Caco-2 (cell line): ENCODE measurements around the gene KRT2. TPM values are rescaled to one million over a fixed set of nuclear protein-coding genes. Genes with fewer than 3 reads are reported as not detected.

Experiments used
- BruUV-seq: library from RNA; stranded (reverse); fragments of 400-500 nt; replicated peaks from 2 replicates; lab custom pipeline; 2021; lab: Mats Ljungman, UMichigan
- CTCF ChIA-PET: fragments of 300-600 bp; sonication (Branson Sonifier 250); formaldehyde crosslinking; loops from one replicate; lab custom pipeline; 2022; ENCODE audit warnings: antibody characterized with exemption; lab: Charles Lee
- POLR2A ChIA-PET: fragments of 300-600 bp; sonication (Branson Sonifier 250); formaldehyde crosslinking; loops from one replicate; lab custom pipeline; 2022; ENCODE audit warnings: antibody characterized with exemption; lab: Charles Lee
- DNase-seq, 2 experiments: peaks; one replicate each; pipeline versions ENCODE4 v3.0.0 to v3.0.0-alpha.2; 2020 to 2022
- H3K27me3 ChIP-seq: replicated peaks from 2 replicates; pipeline ENCODE4 v1.6.0; 2011; ENCODE audit warnings: low read length; ENCODE audit not compliant: control insufficient read depth, insufficient read depth
- H3K36me3 ChIP-seq: 2 replicates; pipeline ENCODE4 v1.5.1; 2011; ENCODE audit warnings: low read length; ENCODE audit not compliant: control insufficient read depth, insufficient read depth
- H3K4me1 ChIP-seq: fragments of 250-450 bp; sonication (Bioruptor Pico); 2 replicates; pipeline ENCODE4 v1.5.1; 2020; ENCODE audit warnings: mild to moderate bottlenecking
- H3K4me3 ChIP-seq: 2 replicates; pipeline ENCODE4 v1.5.1; 2011; ENCODE audit warnings: low read depth, mild to moderate bottlenecking, control low read depth, low read length
- H3K9me3 ChIP-seq: fragments of 250-450 bp; sonication (Bioruptor Pico); 2 replicates; pipeline ENCODE4 v1.5.1; 2020; ENCODE audit warnings: mild to moderate bottlenecking, moderate library complexity
- H3K27ac Mint-ChIP-seq: one replicate; pipeline ENCODE4 v1.8.0; 2022; ENCODE audit warnings: mixed read lengths; ENCODE audit not compliant: unreplicated experiment
- H3K27me3 Mint-ChIP-seq: one replicate; pipeline ENCODE4 v1.8.0; 2022; ENCODE audit warnings: mixed read lengths; ENCODE audit not compliant: insufficient read depth, unreplicated experiment
- H3K36me3 Mint-ChIP-seq: one replicate; pipeline ENCODE4 v1.8.0; 2022; ENCODE audit warnings: mild to moderate bottlenecking, mixed read lengths; ENCODE audit not compliant: insufficient read depth, unreplicated experiment
- H3K4me1 Mint-ChIP-seq: one replicate; pipeline ENCODE4 v1.8.0; 2022; ENCODE audit warnings: low read depth, mixed read lengths; ENCODE audit not compliant: unreplicated experiment
- H3K4me3 Mint-ChIP-seq: one replicate; pipeline ENCODE4 v1.8.0; 2022; ENCODE audit warnings: mild to moderate bottlenecking, moderate library complexity, mixed read lengths; ENCODE audit not compliant: unreplicated experiment
- H3K9me3 Mint-ChIP-seq: one replicate; pipeline ENCODE4 v1.8.0; 2022; ENCODE audit warnings: mixed read lengths; ENCODE audit not compliant: unreplicated experiment
- intact Hi-C: fragments of 100-400 bp; cut with micrococcal nuclease; formaldehyde crosslinking; loops from one replicate; pipeline ENCODE4 v1.10.0; 2022; ENCODE audit not compliant: unreplicated experiment
- total RNA-seq: library from RNA; stranded (reverse); gene quantifications from 2 replicates; pipeline ENCODE4 v1.2.3, GENCODE V29; 2022
- TF ChIP-seq, protein P1 (sequence below), 2 experiments: fragments of 200-600 bp in 1 of 2; IDR thresholded peaks; 1 replicate in 1 of 2; 2 replicates in 1 of 2; pipeline versions ENCODE4 v1.5.1 to v1.8.0; 2011 to 2022; ENCODE audit warnings: antibody characterized with exemption in 1 of 2, control low read depth in 1 of 2, inconsistent platforms in 1 of 2, low read depth in 1 of 2, low read length in 1 of 2, mild to moderate bottlenecking in 1 of 2, moderate library complexity in 1 of 2; ENCODE audit not compliant: insufficient read depth in 1 of 2, severe bottlenecking in 1 of 2, unreplicated experiment in 1 of 2

KRT2 gene
- total RNA-seq, 1 experiment from 2014 or later: not detected

DNA sequence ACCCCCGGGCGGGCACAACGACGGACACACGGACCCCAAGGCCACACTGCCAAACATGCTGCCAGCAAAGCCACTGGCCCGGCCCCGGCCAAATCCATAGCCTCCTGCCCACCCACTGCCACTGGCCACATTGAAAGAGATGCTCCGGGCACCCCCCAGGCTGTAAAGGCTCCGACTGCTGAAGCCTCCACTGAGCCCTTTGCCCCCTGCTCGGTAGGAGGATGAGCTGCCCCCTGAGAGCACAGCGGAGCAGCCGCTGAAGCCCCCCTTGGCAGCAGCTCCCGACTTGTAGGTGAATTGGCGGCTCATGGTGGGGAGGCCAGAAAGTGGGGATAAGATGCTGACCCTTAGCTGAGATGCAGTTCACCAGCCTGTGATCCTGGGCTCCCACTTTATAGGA is 33.8 kb downstream of the KRT2 start, which contains the start of gene KRT73:
KRT73 (minus strand) TSS at position 344 of the 400 bp plus-strand sequence; CDS start at position 309, 35 bp downstream.
- Mint-ChIP-seq H3K4me3 (no peak within 1 kb of the TSS), H3K36me3 (no peaks in the 10 kb centered on the region)
- CTCF ChIA-PET: no interaction called here

DNA sequence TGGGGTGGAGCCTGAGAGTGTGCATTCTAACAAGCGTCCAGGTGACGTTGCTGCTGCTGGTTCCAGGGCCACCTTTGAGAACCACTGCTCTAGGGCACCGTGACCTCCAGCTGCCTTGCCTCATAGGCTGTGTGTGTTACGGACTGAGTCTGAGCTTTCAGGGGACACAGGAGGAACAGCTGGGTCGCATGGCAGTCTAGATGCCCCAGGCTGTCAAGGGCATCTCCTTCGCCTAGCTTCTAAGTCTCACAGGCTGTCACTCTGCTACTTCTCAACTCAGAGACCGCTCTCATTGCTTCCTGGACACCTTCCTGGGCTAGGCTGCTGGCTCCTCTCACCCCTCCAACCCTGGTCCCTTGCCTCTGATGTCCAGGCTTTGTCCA is 34.6 kb downstream of the KRT2 start:
- Histone ChIP-seq H3K36me3 (no peaks in the 10 kb centered on the region), H3K27me3 (no peaks in the 10 kb centered on the region; the same call in 1 of the 2 replicates), H3K9me3 (no peaks in the 10 kb centered on the region), H3K4me1 (no peaks in the 10 kb centered on the region), H3K4me3 (no peak overlapping the region)
- ChIA-PET CTCF (no interaction called here), POLR2A (no interaction called here)
- DNase-seq: no peak
- Mint-ChIP-seq H3K27ac (no peak overlapping the region), H3K4me3 (no peak overlapping the region), H3K36me3 (no peaks in the 10 kb centered on the region), H3K27me3 (peaks cover 11% of the 10 kb centered on the region), H3K9me3 (no peaks in the 10 kb centered on the region), H3K4me1 (no peaks in the 10 kb centered on the region)
- BruUV-seq: no TSS peak
- intact Hi-C loops: no loop called here
- TF ChIP-seq, protein P1, sequence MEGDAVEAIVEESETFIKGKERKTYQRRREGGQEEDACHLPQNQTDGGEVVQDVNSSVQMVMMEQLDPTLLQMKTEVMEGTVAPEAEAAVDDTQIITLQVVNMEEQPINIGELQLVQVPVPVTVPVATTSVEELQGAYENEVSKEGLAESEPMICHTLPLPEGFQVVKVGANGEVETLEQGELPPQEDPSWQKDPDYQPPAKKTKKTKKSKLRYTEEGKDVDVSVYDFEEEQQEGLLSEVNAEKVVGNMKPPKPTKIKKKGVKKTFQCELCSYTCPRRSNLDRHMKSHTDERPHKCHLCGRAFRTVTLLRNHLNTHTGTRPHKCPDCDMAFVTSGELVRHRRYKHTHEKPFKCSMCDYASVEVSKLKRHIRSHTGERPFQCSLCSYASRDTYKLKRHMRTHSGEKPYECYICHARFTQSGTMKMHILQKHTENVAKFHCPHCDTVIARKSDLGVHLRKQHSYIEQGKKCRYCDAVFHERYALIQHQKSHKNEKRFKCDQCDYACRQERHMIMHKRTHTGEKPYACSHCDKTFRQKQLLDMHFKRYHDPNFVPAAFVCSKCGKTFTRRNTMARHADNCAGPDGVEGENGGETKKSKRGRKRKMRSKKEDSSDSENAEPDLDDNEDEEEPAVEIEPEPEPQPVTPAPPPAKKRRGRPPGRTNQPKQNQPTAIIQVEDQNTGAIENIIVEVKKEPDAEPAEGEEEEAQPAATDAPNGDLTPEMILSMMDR (IDR thresholded peaks at IDR 0.05; ENCODE audit: insufficient read depth in 1 of 2, low read depth in 1 of 2, low read length in 1 of 2, severe bottlenecking in 1 of 2, unreplicated experiment in 1 of 2): no peak

More for the DNA sequence above, 33.8 kb downstream of the KRT2 start, which contains the start of gene KRT73:
- H3K36me3 ChIP-seq: no peaks in the 10 kb centered on the region
- TF ChIP-seq, protein P1 (IDR thresholded peaks at IDR 0.05; ENCODE audit: insufficient read depth in 1 of 2, low read depth in 1 of 2, low read length in 1 of 2, severe bottlenecking in 1 of 2, unreplicated experiment in 1 of 2): no peak
- intact Hi-C loops: no loop called here
- no TSS peak for BruUV-seq
- H3K9me3 Mint-ChIP-seq: no peaks in the 10 kb centered on the region
- H3K27me3 Mint-ChIP-seq: peaks cover 11% of the 10 kb centered on the region
- no peak within 1 kb of the TSS for H3K4me3 ChIP-seq
- no peaks in the 10 kb centered on the region for H3K4me1 Mint-ChIP-seq
- POLR2A ChIA-PET: no interaction called here
- no peaks in the 10 kb centered on the region for H3K9me3 ChIP-seq
- no peak within 1 kb of the TSS for H3K27ac Mint-ChIP-seq
- H3K27me3 ChIP-seq: no peaks in the 10 kb centered on the region; the same call in 1 of the 2 replicates
- H3K4me1 ChIP-seq: no peaks in the 10 kb centered on the region
- DNase-seq: no peak

DNA sequence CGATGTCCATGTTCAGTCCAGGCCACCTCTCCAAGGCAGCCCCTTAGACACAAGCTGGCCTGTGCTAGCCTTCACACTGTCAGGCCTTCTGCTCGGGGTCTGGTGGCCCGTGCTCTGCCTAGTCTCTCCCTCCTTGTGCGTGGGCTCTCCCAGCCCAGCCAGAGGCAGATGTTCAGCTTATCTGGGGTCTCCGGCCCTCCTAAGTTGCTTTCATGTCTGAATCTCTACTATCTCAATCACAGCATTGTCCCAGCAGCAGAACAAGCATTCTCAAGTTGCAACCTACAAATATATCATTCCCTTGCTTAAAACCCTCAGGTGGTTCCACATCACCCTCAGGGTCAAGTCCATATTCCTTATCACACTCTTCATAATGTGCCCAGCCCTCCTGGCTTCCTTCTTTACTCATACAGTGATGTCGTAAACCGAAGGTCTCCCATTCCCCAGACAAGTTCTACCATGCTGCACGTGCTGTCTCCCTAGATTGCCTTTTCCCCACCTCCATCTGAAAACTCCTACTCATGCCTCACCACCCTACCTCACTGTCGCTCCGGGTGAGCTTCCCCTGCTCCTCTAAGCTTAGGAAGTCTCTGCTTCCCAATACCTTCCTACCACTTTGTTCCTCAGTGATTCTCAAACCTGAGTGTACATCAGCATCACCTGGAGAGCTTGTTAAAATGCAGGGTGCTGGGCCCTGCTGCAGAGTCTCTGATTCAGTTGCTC is 35.2 kb downstream of the KRT2 start:
- H3K9me3 ChIP-seq: no peaks in the 10 kb centered on the region
- ChIA-PET CTCF (no interaction called here), POLR2A (no interaction called here)
- H3K9me3 Mint-ChIP-seq: no peaks in the 10 kb centered on the region
- H3K27me3 Mint-ChIP-seq: peaks cover 11% of the 10 kb centered on the region
- no TSS peak for BruUV-seq
- no peak overlapping the region for H3K27ac Mint-ChIP-seq
- no peaks in the 10 kb centered on the region for H3K4me1 ChIP-seq
- H3K4me1 Mint-ChIP-seq: no peaks in the 10 kb centered on the region
- H3K36me3 ChIP-seq: no peaks in the 10 kb centered on the region
- TF ChIP-seq, protein P1 (IDR thresholded peaks at IDR 0.05; ENCODE audit: insufficient read depth in 1 of 2, low read depth in 1 of 2, low read length in 1 of 2, severe bottlenecking in 1 of 2, unreplicated experiment in 1 of 2): no peak
- H3K4me3 ChIP-seq: no peak overlapping the region
- no peak for DNase-seq
- no peak overlapping the region for H3K4me3 Mint-ChIP-seq
- no peaks in the 10 kb centered on the region for H3K36me3 Mint-ChIP-seq
- H3K27me3 ChIP-seq: no peaks in the 10 kb centered on the region; the same call in 1 of the 2 replicates
- intact Hi-C loops: no loop called here
